ENCODE data around the gene WDR11.

Gene WDR11

DNA sequence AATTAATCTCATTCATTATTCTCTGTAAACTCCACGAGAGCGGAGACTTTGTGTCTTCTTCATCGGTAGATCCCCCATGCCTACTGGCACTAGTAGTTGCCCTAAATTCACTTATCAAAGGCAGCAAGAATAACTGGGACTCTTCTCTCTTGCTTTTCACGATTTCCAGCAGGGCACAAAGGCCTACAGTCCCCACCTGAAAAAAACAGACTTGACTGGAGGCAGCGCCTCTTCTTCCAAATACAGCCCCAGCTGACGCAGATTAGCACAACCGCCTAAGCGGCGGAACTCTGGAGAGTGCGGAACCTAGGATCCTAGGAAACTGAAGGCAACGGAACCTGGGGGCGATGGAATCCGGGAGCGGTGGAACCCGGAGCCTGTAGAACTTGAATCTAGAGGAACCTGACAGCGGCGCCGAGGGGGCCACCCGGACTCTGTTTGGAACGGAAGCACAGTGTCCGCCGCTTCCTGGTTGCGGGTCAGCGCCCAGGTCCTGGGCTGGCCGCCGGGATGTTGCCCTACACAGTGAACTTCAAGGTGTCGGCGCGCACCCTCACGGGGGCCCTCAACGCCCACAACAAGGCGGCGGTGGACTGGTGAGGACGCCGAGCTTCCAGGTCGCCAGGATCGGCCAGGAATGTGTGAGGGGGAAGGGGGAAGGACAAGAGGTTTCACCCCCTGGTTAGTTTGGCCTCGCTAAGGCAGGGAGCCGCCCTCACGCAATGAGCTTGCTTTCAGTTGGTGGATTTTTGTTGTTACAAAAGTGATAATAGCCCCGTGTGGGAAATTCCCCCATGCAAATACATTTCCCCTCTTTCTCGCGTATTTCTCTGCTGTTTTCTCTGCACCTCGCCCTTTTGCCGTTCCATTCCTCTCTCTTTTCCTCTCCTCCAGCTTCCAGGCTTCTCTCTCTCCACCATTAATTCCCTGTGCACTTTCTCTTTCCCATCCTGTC lies at the start of gene WDR11:
TSS of gene WDR11 (plus strand) at position 452 of the 955 bp plus-strand sequence. CDS start at position 511, 59 bp downstream.
- peak; percentile 83 for DNase-seq (ENCODE audit: low read depth)

GRCh38 chr10:120802935-120803334 lies 48.2 kb upstream of the WDR11 start:
- no peak for DNase-seq (ENCODE audit: low read depth)

DNA sequence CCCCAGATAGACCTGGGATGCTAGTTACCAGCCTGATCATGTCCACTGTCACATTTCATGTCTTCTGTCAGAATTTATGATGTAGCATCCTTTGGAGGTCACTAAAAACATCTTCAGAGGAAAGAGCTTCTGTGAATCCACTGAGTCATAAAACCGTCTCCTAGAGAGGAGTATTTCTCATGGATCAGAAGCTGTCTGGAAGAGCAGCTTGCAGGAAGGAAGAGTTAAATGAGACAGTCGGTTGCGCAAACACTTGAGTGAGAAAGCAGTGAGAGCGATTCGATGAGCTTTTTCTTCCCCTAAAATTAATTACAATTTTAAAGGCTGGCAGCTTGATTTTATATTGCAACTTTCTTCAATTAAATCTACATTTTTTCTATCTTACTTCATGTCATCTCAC lies 47.2 kb upstream of the WDR11 start:
- DNase-seq (ENCODE audit: low read depth), result no peak

GRCh38 chr10:120805014-120805812 lies 45.9 kb upstream of the WDR11 start:
- DNase-seq (ENCODE audit: low read depth), result no peak

GRCh38 chr10:120806081-120806480 lies 45.1 kb upstream of the WDR11 start:
- no peak for DNase-seq (ENCODE audit: low read depth)

DNA sequence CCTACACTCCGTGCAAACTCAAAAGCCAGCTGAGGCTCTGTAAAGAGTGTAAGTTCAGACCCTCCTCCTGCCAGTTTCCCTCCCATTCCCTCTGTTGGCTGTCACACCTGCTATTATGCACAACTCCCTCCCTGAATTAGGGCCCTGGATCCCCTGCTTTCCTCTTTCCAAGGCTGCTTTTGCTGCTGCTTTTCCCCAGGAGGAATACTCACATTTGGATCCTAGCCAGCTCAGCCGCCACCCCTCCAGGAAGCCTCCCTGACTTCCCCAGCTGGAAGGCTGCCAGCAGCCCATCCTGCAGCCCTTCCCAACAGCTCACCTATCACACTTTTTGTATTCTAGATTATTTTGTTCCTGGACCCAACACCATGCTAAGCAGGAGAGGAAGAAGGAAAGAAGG lies 40.9 kb upstream of the WDR11 start:
- no peak for DNase-seq (ENCODE audit: low read depth)

- DNase-seq (ENCODE audit: low read depth), result no peak
These were observed 38.1 kb upstream of the WDR11 start for GRCh38 chr10:120813085-120813484.

GRCh38 chr10:120818301-120818700 lies 32.9 kb upstream of the WDR11 start:
- DNase-seq (ENCODE audit: low read depth), result no peak

GRCh38 chr10:120819366-120819765 lies 31.8 kb upstream of the WDR11 start:
- no peak for DNase-seq (ENCODE audit: low read depth)

GRCh38 chr10:120823266-120823665 lies 27.9 kb upstream of the WDR11 start:
- DNase-seq (ENCODE audit: low read depth), result no peak

DNA sequence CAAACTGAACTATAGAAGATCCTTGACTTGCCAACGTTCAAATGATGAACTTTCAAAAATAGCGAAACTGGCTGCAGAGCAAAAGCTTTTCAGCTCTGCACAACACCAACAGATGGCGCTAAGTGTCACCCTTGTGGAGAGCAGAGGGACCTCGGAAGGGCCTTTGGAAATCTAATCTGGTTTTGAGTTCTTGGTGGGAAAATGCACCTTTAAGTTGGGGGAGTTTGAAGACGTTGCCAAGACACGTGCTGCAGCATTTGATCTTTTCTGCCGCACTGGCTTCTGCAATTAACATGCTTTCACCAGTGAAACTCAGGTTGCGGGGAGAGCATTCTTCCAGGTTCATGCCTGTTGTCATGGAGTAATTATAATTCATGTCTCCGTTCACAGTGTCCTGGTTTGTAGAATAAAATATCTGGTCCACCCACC lies 26.3 kb upstream of the WDR11 start:
- no peak for DNase-seq (ENCODE audit: low read depth)

- DNase-seq (ENCODE audit: low read depth), result no peak
These were observed 25.0 kb upstream of the WDR11 start for GRCh38 chr10:120825878-120826769.

DNA sequence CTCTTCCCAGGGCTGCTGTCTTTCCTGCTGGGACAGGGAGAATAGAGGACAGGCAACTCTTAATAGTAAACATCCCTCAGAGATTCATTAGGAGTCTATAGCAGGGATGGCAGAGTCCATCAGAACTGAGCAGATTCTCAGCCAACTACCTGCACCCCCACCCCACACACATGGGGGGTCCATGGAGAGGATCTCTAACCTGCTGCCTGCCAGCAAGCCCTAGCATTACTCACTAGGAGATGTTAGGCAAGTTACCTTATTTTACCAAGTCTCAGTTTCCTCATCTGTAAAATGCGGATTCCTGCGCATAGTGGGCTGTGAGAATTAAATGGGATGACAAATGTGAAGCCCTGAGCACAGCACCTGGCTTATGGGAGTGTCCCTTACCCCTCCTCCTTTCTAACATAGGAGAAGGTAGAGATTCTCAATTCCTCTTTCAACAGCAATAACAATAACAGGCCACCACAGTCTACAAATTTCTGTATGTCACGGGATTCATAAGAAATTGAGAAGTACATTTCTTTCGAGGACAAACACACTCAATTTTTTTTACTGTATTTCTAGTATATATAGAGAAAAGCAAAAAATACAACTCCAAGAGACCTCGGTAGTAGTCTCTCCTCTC lies 23.8 kb upstream of the WDR11 start:
- no peak for DNase-seq (ENCODE audit: low read depth)

- no peak for DNase-seq (ENCODE audit: low read depth)
These were observed 22.3 kb upstream of the WDR11 start for GRCh38 chr10:120828763-120829319.

- DNase-seq (ENCODE audit: low read depth), result no peak
These were observed 19.1 kb upstream of the WDR11 start for GRCh38 chr10:120832106-120832505.

- no peak for DNase-seq (ENCODE audit: low read depth)
These were observed 17.8 kb upstream of the WDR11 start for GRCh38 chr10:120833222-120833928.

GRCh38 chr10:120835603-120836002 lies 15.6 kb upstream of the WDR11 start:
- DNase-seq (ENCODE audit: low read depth), result no peak

DNA sequence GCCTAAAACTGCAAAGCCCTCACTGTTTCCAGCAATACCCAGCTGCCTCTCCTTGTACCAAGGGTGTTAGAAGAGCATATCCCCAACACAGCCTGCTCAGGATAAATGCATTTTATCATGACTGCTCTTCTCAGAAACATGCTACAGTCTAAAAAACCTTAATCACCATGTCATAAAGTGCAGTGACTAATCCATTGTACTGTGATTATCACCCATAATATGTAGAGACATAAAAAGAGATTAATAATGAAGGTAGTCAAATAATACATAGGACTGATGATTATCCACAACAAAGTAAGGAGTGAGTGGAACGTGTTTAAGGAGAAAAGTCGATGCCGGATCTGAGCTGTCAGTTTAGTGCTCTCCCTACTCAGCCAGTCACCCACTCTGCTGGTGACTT lies 12.2 kb upstream of the WDR11 start:
- DNase-seq (ENCODE audit: low read depth), result no peak

DNA sequence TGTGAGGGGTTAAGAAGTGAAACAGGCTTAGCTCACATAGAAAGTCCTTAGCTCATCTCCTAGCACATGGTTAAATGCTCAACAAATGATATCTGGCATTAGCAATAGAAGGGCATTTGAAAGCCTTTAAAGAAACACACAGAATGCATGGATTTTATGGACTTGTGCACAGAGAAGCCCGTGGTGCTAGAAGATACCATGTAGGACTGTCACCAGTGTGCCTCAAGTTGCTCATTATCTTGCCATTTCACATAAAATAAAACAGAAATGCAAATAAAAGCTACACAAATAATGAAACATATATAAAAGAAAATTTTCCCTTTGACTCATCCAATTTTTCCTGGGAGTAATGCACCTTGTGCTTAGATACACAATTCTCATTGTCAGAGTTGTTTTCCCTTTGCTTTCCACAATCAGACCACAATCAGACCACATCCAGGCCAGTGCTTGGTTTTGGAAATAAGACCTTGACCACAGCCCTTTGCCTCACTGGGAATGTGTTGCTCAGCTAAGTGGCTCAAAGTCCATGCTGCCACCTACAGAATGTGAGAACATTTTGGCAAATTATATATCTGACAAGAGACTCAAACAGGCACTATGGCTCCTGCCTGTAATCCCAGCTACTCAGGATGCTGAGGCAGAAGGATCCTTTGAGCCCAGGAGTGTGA lies 9.5 kb upstream of the WDR11 start:
- no peak for DNase-seq (ENCODE audit: low read depth)

DNA sequence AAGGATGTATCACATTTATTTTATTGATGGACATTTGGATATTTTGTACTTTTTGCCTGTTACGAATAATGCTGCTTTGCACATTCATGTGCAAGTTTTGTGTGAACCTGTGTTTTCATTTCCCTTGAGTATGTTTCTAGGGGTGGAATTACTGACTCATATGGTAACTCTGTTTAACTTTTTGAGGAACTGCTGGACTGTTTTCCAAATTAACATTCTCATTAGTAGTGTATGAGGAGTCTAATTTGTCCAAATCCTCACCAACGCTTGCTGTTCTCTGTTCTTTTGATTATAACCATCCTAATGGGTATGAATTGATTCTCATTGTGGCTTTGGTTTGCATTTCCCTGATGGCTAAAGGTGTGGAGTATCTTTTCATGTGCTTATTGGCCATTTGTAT lies 3.2 kb downstream of the WDR11 start:
- DNase-seq (ENCODE audit: low read depth), result no peak
